HG02678 (cell line): ENCODE data around the gene GRHPR.

Experiments used
- ATAC-seq: cut with Tn5 transposase; IDR thresholded peaks from one replicate; pipeline ENCODE4 v1.9.1; 2021; ENCODE audit warnings: mild to moderate bottlenecking, moderate library complexity; ENCODE audit not compliant: unreplicated experiment

The GRHPR gene

GRCh38 chr9:37398464-37399025, 24.0 kb upstream of the GRHPR start:
- ATAC-seq: no peak

GRCh38 chr9:37399336-37399735, 23.2 kb upstream of the GRHPR start:
- ATAC-seq: no peak

GRCh38 chr9:37404590-37404989, 17.9 kb upstream of the GRHPR start:
- ATAC-seq: no peak

GRCh38 chr9:37405350-37405749, 17.1 kb upstream of the GRHPR start:
- no peak for ATAC-seq

- no peak for ATAC-seq
Observed at GRCh38 chr9:37405764-37406380, 16.6 kb upstream of the GRHPR start.

GRCh38 chr9:37406603-37407401, 15.7 kb upstream of the GRHPR start:
- ATAC-seq: no peak

- ATAC-seq: no peak
Observed at GRCh38 chr9:37407468-37407867, 15.0 kb upstream of the GRHPR start.

- peak; percentile 88 for ATAC-seq
Observed at GRCh38 chr9:37408933-37409710, 13.4 kb upstream of the GRHPR start.

- no peak for ATAC-seq
Observed at GRCh38 chr9:37410354-37410861, 12.1 kb upstream of the GRHPR start.

GRCh38 chr9:37410969-37411785, 11.3 kb upstream of the GRHPR start:
- ATAC-seq: no peak

GRCh38 chr9:37412431-37413151, 9.9 kb upstream of the GRHPR start:
- no peak for ATAC-seq

- ATAC-seq: no peak
Observed at GRCh38 chr9:37413311-37413710, 9.2 kb upstream of the GRHPR start.

GRCh38 chr9:37414503-37414943, 8.0 kb upstream of the GRHPR start:
- no peak for ATAC-seq

GRCh38 chr9:37415011-37415719, 7.3 kb upstream of the GRHPR start:
- ATAC-seq: no peak

- ATAC-seq: no peak
Observed at GRCh38 chr9:37417252-37417803, 5.2 kb upstream of the GRHPR start.

- no peak for ATAC-seq
Observed at GRCh38 chr9:37417857-37418618, 4.5 kb upstream of the GRHPR start.

- ATAC-seq: no peak
Observed at GRCh38 chr9:37419204-37419603, 3.3 kb upstream of the GRHPR start.
